ENCODE results near the gene FAM3C. TPM values are rescaled to one million over a fixed set of nuclear protein-coding genes. Genes with fewer than 3 reads are reported as not detected.

The FAM3C gene
- total RNA-seq, 1 donor from 2014 or later, result 42.0 TPM

- peaks cover 6% of the 10 kb centered on the region for H3K27me3 Mint-ChIP-seq (ENCODE audit: unreplicated experiment)
- no peaks in the 10 kb centered on the region for H3K36me3 Mint-ChIP-seq (ENCODE audit: unreplicated experiment)
- H3K9me3 Mint-ChIP-seq (ENCODE audit: unreplicated experiment), result no peaks in the 10 kb centered on the region
- DNase-seq (ENCODE audit: extremely low spot score, unreplicated experiment), result no peak
- no peaks in the 10 kb centered on the region for H3K4me1 Mint-ChIP-seq (ENCODE audit: unreplicated experiment)
- H3K27ac Mint-ChIP-seq (ENCODE audit: unreplicated experiment), result no peak overlapping the region
- no peak overlapping the region for H3K4me3 Mint-ChIP-seq (ENCODE audit: unreplicated experiment)
- TF ChIP-seq, protein P1, sequence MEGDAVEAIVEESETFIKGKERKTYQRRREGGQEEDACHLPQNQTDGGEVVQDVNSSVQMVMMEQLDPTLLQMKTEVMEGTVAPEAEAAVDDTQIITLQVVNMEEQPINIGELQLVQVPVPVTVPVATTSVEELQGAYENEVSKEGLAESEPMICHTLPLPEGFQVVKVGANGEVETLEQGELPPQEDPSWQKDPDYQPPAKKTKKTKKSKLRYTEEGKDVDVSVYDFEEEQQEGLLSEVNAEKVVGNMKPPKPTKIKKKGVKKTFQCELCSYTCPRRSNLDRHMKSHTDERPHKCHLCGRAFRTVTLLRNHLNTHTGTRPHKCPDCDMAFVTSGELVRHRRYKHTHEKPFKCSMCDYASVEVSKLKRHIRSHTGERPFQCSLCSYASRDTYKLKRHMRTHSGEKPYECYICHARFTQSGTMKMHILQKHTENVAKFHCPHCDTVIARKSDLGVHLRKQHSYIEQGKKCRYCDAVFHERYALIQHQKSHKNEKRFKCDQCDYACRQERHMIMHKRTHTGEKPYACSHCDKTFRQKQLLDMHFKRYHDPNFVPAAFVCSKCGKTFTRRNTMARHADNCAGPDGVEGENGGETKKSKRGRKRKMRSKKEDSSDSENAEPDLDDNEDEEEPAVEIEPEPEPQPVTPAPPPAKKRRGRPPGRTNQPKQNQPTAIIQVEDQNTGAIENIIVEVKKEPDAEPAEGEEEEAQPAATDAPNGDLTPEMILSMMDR (IDR thresholded peaks at IDR 0.05), result no peak
These were observed 14.9 kb upstream of the FAM3C start for GRCh38 chr7:121410829-121411596.

DNA sequence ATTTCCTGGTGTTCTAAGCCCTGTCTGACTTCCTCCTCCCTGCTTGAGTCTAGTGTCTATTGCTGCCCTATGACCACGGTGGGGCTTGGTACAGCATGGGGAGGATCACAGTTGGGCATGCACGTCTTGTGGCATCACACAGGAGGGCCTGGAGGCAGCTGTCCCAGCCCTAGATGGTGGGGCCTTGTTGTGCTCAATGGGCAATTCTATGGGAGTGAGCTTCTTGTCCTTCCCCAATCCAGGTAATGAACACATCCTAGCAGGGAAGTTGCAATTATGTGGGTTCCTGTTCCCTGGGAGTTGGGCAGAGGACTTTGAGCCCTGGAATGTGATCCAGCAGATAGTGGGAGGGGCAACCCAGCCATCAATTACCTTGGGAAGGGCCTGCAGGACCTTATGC lies 10.8 kb upstream of the FAM3C start:
- no peak overlapping the region for H3K4me3 Mint-ChIP-seq (ENCODE audit: unreplicated experiment)
- no peak for DNase-seq (ENCODE audit: extremely low spot score, unreplicated experiment)
- no peaks in the 10 kb centered on the region for H3K9me3 Mint-ChIP-seq (ENCODE audit: unreplicated experiment)
- H3K36me3 Mint-ChIP-seq (ENCODE audit: unreplicated experiment), result no peaks in the 10 kb centered on the region
- TF ChIP-seq, protein P1 (IDR thresholded peaks at IDR 0.05), result no peak
- no peak overlapping the region for H3K27ac Mint-ChIP-seq (ENCODE audit: unreplicated experiment)
- peaks cover 12% of the 10 kb centered on the region for H3K4me1 Mint-ChIP-seq (ENCODE audit: unreplicated experiment)
- peaks cover 6% of the 10 kb centered on the region for H3K27me3 Mint-ChIP-seq (ENCODE audit: unreplicated experiment)

DNA sequence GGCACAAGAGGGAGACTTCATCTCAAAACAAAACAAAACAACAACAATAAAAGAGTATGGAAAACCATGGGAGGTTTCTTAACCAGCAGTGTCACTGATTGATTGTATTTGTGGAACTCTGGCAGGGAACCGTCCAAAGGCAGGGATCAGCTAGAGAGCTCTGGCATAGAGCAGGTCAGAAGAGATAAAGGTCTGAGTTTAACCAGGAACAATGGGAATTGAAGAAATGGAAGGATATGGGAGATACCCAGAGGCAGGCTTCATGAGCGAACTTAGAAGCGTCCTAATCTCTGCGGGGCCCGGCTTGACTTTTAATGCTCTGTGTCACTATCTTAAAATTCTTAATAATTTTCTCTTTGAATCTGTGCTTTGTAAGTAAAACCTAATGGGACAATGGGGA lies 10.4 kb upstream of the FAM3C start:
- no peak overlapping the region for H3K4me3 Mint-ChIP-seq (ENCODE audit: unreplicated experiment)
- peaks cover 17% of the 10 kb centered on the region for H3K4me1 Mint-ChIP-seq (ENCODE audit: unreplicated experiment)
- no peak overlapping the region for H3K27ac Mint-ChIP-seq (ENCODE audit: unreplicated experiment)
- TF ChIP-seq, protein P1 (IDR thresholded peaks at IDR 0.05), result no peak
- H3K36me3 Mint-ChIP-seq (ENCODE audit: unreplicated experiment), result no peaks in the 10 kb centered on the region
- no peak for DNase-seq (ENCODE audit: extremely low spot score, unreplicated experiment)
- H3K9me3 Mint-ChIP-seq (ENCODE audit: unreplicated experiment), result no peaks in the 10 kb centered on the region
- H3K27me3 Mint-ChIP-seq (ENCODE audit: unreplicated experiment), result peaks cover 5% of the 10 kb centered on the region

- H3K9me3 Mint-ChIP-seq (ENCODE audit: unreplicated experiment), result no peaks in the 10 kb centered on the region
- no peaks in the 10 kb centered on the region for H3K27me3 Mint-ChIP-seq (ENCODE audit: unreplicated experiment)
- H3K27ac Mint-ChIP-seq (ENCODE audit: unreplicated experiment), result no peak overlapping the region
- TF ChIP-seq, protein P1 (IDR thresholded peaks at IDR 0.05), result no peak
- H3K4me1 Mint-ChIP-seq (ENCODE audit: unreplicated experiment), result peaks cover 20% of the 10 kb centered on the region
- H3K36me3 Mint-ChIP-seq (ENCODE audit: unreplicated experiment), result no peaks in the 10 kb centered on the region
- DNase-seq (ENCODE audit: extremely low spot score, unreplicated experiment), result no peak
- H3K4me3 Mint-ChIP-seq (ENCODE audit: unreplicated experiment), result no peak overlapping the region
These were observed 8.2 kb upstream of the FAM3C start for GRCh38 chr7:121404348-121404747.

GRCh38 chr7:121402701-121403100 lies 6.6 kb upstream of the FAM3C start:
- no peak for DNase-seq (ENCODE audit: extremely low spot score, unreplicated experiment)
- TF ChIP-seq, protein P1 (IDR thresholded peaks at IDR 0.05), result no peak
- Mint-ChIP-seq H3K4me1 (ENCODE audit: unreplicated experiment) (peaks cover 20% of the 10 kb centered on the region), H3K9me3 (ENCODE audit: unreplicated experiment) (no peaks in the 10 kb centered on the region), H3K27ac (ENCODE audit: unreplicated experiment) (peak overlapping the region; percentile 56), H3K27me3 (ENCODE audit: unreplicated experiment) (no peaks in the 10 kb centered on the region), H3K4me3 (ENCODE audit: unreplicated experiment) (no peak overlapping the region), H3K36me3 (ENCODE audit: unreplicated experiment) (no peaks in the 10 kb centered on the region)
